Measurements from ENCODE around the gene NAV2.

Gene NAV2

DNA sequence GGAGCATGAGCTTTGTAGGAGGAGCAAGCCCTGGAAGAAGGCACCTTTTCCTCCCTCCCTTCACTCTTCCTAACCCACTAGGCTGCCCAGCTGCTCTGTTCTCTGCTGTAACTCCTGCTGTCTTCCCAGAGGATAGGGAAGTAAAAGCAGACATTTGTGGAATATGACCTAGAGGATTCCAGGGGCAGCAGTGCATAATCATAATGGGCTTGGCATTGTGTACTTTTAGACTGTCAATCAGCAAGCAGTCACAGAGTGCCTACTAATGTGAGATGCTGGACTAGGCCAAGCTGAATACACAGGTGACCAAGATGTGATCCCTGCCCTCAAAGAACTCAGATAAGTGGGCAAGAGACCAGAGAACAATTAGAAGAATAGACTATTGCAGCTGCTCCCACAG, 133.0 kb downstream of the NAV2 start:
- no peak for DNase-seq
- Histone ChIP-seq H3K4me3 (ENCODE audit: control insufficient read depth in 1 of 7, extremely low read depth in 1 of 7, insufficient read depth in 4 of 7, low read depth in 2 of 7, low read length in 6 of 7) (no peak overlapping the region), H3K36me3 (ENCODE audit: control insufficient read depth in 4 of 4, insufficient read depth in 4 of 4, low read length in 3 of 4) (no peaks in the 10 kb centered on the region), H3K9me3 (ENCODE audit: control extremely low read depth in 1 of 5, control insufficient read depth in 4 of 5, insufficient read depth in 2 of 5, low read depth in 1 of 5, low read length in 4 of 5) (no peaks in the 10 kb centered on the region), H3K27ac (ENCODE audit: insufficient read depth in 1 of 2, low read depth in 1 of 2, low read length in 2 of 2, poor library complexity in 1 of 2, severe bottlenecking in 2 of 2) (no peak overlapping the region), H3K27me3 (replicated peaks in 2 of 5; ENCODE audit: control insufficient read depth in 4 of 5, insufficient read depth in 5 of 5, low read length in 4 of 5) (peaks cover 0 to 4% (median 0%) of the 10 kb centered on the region in 5 experiments), H3K4me1 (ENCODE audit: control extremely low read depth in 1 of 4, control insufficient read depth in 4 of 4, insufficient read depth in 4 of 4, low read length in 3 of 4) (no peaks in the 10 kb centered on the region)
- CTCF ChIA-PET: no interaction called here
- POLR2A ChIA-PET: no interaction called here

DNA sequence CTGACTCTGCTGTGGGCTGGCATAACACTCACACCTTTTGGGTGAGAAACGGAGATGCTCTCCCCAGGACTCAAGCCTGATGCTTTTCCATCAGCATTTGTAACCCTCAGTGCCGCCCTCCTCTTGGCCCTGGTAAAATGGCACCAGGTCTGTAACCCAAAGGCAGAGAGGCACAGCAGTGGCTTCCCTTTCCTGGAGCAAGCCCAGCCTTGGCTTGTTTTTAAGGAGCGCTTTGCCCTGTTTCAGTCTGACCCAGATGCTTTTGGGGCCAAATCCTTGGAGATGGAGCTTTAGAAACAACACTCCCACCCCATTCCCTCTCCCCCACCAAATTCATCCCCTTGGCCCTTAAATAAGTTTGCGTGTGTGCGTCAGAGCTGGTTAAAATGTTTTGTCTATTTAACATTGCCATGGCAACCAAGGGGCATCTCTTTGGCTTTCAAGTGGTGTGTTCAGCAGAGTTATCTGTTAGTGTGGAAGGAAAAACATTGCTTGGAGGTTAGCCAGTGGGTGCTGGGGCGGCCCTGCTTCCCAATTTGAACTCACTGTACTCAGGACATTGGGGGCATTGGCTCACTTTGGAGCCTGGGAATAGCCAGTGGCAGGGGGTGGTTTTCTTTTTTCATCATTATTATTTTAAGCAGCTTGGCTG, 134.1 kb downstream of the NAV2 start:
- Histone ChIP-seq H3K36me3 (ENCODE audit: control insufficient read depth in 4 of 4, insufficient read depth in 4 of 4, low read length in 3 of 4) (no peaks in the 10 kb centered on the region), H3K27ac (ENCODE audit: insufficient read depth in 1 of 2, low read depth in 1 of 2, low read length in 2 of 2, poor library complexity in 1 of 2, severe bottlenecking in 2 of 2) (no peak overlapping the region)
- CTCF ChIA-PET: no interaction called here

DNA sequence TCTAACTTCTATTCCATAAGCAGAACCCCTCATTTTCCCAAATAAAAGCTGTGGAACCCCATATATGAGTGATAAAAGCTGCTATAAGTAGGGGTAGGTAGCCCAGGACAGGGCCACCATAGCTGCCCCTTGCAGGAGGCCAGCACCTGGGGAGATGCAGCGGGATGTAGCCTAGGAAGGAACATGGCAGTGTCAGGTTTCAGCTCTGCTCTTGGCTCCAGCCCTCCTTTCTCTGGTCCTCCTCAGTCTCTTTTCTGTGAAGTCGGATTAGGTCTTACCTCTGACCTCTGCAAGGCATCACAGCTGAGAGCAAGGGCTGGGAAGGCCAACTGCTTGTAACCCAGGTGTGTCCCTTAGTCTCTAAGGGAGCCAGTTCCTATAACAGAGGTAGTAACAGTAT, 135.6 kb downstream of the NAV2 start:
- Histone ChIP-seq H3K27ac (ENCODE audit: insufficient read depth in 1 of 2, low read depth in 1 of 2, low read length in 2 of 2, poor library complexity in 1 of 2, severe bottlenecking in 2 of 2) (no peak overlapping the region), H3K4me1 (ENCODE audit: control extremely low read depth in 1 of 4, control insufficient read depth in 4 of 4, insufficient read depth in 4 of 4, low read length in 3 of 4) (no peaks in the 10 kb centered on the region), H3K36me3 (ENCODE audit: control insufficient read depth in 4 of 4, insufficient read depth in 4 of 4, low read length in 3 of 4) (no peaks in the 10 kb centered on the region), H3K9me3 (ENCODE audit: control extremely low read depth in 1 of 5, control insufficient read depth in 4 of 5, insufficient read depth in 2 of 5, low read depth in 1 of 5, low read length in 4 of 5) (peaks cover 0 to 4% (median 0%) of the 10 kb centered on the region in 5 experiments), H3K4me3 (ENCODE audit: control insufficient read depth in 1 of 7, extremely low read depth in 1 of 7, insufficient read depth in 4 of 7, low read depth in 2 of 7, low read length in 6 of 7) (no peak overlapping the region), H3K27me3 (replicated peaks in 2 of 5; ENCODE audit: control insufficient read depth in 4 of 5, insufficient read depth in 5 of 5, low read length in 4 of 5) (peaks cover 0 to 2% (median 0%) of the 10 kb centered on the region in 5 experiments)
- ChIA-PET POLR2A (no interaction called here), CTCF (no interaction called here)
- WGBS (ENCODE audit: insufficient coverage): 100% methylated on average over 2 of the region's 2 CpGs
- no peak for DNase-seq

More for the DNA sequence above, 134.1 kb downstream of the NAV2 start:
- Histone ChIP-seq H3K4me3 (ENCODE audit: control insufficient read depth in 1 of 7, extremely low read depth in 1 of 7, insufficient read depth in 4 of 7, low read depth in 2 of 7, low read length in 6 of 7) (no peak overlapping the region), H3K4me1 (ENCODE audit: control extremely low read depth in 1 of 4, control insufficient read depth in 4 of 4, insufficient read depth in 4 of 4, low read length in 3 of 4) (no peaks in the 10 kb centered on the region), H3K27me3 (replicated peaks in 2 of 5; ENCODE audit: control insufficient read depth in 4 of 5, insufficient read depth in 5 of 5, low read length in 4 of 5) (peaks cover 0 to 4% (median 0%) of the 10 kb centered on the region in 5 experiments), H3K9me3 (ENCODE audit: control extremely low read depth in 1 of 5, control insufficient read depth in 4 of 5, insufficient read depth in 2 of 5, low read depth in 1 of 5, low read length in 4 of 5) (peaks cover 0 to 2% (median 0%) of the 10 kb centered on the region in 5 experiments)
- WGBS (ENCODE audit: insufficient coverage): 93% methylated on average over 3 of the region's 6 CpGs
- peak in 1 of 3 donors; percentile 12 for DNase-seq
- POLR2A ChIA-PET: interaction anchor here (0.6 kb wide), 1 partner anchor 17 kb away, joined by 3 read pairs; no protein-coding TSS in a partner anchor

DNA sequence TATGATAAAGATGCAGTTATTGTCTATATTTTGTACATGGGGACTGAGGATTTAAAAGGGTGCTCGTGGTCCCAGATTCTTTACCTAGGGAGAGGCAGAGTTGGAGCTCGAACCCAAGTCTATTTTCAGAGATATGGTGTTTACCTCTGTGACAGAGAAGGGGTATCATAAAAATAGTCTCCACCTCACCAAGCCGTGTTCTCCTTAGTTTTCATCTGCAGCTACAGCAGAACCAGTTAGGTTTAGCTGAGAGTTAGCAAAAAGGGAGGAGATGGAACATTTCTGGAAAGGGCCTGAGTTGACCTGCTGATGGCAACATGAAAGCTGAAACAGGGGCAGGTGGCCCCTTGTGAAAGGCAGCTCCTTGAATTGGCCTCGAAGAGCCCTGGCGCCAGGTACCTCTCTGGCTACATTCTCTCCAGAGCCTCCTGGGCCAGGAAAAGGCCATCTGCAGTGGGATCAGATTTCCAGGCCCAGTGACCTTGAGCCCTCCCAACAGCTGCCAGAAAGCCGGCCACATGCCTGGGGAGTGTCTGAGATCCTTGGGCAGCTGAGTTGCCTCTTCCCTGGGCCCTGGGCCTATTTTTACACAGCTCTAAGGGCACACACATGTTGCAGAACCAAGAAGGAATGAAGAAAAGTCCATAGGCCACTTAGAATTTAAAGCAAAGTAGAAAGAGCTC, 136.6 kb downstream of the NAV2 start:
- no peak overlapping the region for H3K27ac ChIP-seq (ENCODE audit: insufficient read depth in 1 of 2, low read depth in 1 of 2, low read length in 2 of 2, poor library complexity in 1 of 2, severe bottlenecking in 2 of 2)
- CTCF ChIA-PET: no interaction called here
- no peaks in the 10 kb centered on the region for H3K36me3 ChIP-seq (ENCODE audit: control insufficient read depth in 4 of 4, insufficient read depth in 4 of 4, low read length in 3 of 4)
- no peak for DNase-seq
- H3K27me3 ChIP-seq (replicated peaks in 2 of 5; ENCODE audit: control insufficient read depth in 4 of 5, insufficient read depth in 5 of 5, low read length in 4 of 5): peaks cover 0 to 4% (median 0%) of the 10 kb centered on the region in 5 experiments
- H3K4me1 ChIP-seq (ENCODE audit: control extremely low read depth in 1 of 4, control insufficient read depth in 4 of 4, insufficient read depth in 4 of 4, low read length in 3 of 4): peaks cover 0 to 6% (median 2%) of the 10 kb centered on the region in 4 experiments
- POLR2A ChIA-PET: no interaction called here
- no peak overlapping the region for H3K4me3 ChIP-seq (ENCODE audit: control insufficient read depth in 1 of 7, extremely low read depth in 1 of 7, insufficient read depth in 4 of 7, low read depth in 2 of 7, low read length in 6 of 7)
- H3K9me3 ChIP-seq (ENCODE audit: control extremely low read depth in 1 of 5, control insufficient read depth in 4 of 5, insufficient read depth in 2 of 5, low read depth in 1 of 5, low read length in 4 of 5): peaks cover 0 to 4% (median 0%) of the 10 kb centered on the region in 5 experiments
- 93% methylated on average over 3 of the region's 6 CpGs for WGBS (ENCODE audit: insufficient coverage)

DNA sequence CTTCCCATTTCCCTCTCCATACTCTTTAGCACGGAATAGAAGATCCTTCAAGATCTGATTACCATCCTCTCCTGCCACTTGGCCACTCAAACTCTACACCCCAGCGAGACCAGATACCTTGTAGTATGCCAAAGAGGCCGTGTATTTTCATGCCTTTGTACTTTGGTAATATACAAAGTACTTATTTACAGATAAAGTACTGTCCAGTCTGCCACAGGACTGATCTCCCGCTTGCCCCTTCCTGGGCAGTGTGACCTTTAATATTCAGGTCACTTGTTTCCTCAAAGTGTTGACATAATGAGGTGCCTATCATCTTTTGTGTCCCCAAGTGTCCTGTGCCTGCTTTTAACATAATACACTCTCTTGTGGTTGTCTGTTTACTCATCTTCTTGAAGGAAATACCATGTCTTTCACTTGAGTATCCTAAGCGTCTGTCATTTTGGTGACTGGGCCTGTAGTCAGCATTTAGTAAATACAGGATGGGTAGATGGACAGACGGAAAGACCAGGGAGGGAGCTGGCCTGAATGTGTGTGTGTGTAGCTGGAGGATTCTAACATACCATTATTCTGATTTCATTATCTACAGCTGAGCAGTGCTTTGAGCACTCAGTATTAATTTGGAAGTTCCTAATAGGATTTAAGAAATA, 137.4 kb downstream of the NAV2 start:
- Histone ChIP-seq H3K27ac (ENCODE audit: insufficient read depth in 1 of 2, low read depth in 1 of 2, low read length in 2 of 2, poor library complexity in 1 of 2, severe bottlenecking in 2 of 2) (no peak overlapping the region), H3K27me3 (replicated peaks in 2 of 5; ENCODE audit: control insufficient read depth in 4 of 5, insufficient read depth in 5 of 5, low read length in 4 of 5) (peaks cover 0 to 4% (median 0%) of the 10 kb centered on the region in 5 experiments), H3K4me1 (ENCODE audit: control extremely low read depth in 1 of 4, control insufficient read depth in 4 of 4, insufficient read depth in 4 of 4, low read length in 3 of 4) (peaks cover 0 to 7% (median 2%) of the 10 kb centered on the region in 4 experiments), H3K4me3 (ENCODE audit: control insufficient read depth in 1 of 7, extremely low read depth in 1 of 7, insufficient read depth in 4 of 7, low read depth in 2 of 7, low read length in 6 of 7) (no peak overlapping the region), H3K36me3 (ENCODE audit: control insufficient read depth in 4 of 4, insufficient read depth in 4 of 4, low read length in 3 of 4) (no peaks in the 10 kb centered on the region), H3K9me3 (ENCODE audit: control extremely low read depth in 1 of 5, control insufficient read depth in 4 of 5, insufficient read depth in 2 of 5, low read depth in 1 of 5, low read length in 4 of 5) (peaks cover 0 to 4% (median 0%) of the 10 kb centered on the region in 5 experiments)
- DNase-seq: no peak
- POLR2A ChIA-PET: no interaction called here
- WGBS (ENCODE audit: insufficient coverage): 100% methylated on average over 1 of the region's 6 CpGs
- CTCF ChIA-PET: no interaction called here

DNA sequence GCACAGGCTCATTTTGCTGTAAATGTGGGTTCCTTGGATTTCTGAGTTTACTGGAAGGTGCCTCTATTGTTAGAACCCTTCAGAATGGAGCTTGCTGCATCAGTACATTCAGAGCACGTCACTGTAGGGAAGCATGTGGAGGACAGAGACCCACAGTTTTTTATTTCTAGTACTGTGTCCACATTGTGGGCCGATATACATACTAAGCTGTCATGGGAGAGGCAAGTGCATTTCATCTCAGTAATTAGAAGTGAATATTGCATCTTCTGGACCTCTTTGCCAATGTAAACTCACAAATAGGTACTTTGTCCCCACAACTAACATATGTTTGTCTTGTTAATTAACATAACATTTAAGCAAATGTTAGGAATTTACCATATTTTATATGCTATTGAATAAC, 139.7 kb downstream of the NAV2 start:
- Histone ChIP-seq H3K4me3 (ENCODE audit: control insufficient read depth in 1 of 7, extremely low read depth in 1 of 7, insufficient read depth in 4 of 7, low read depth in 2 of 7, low read length in 6 of 7) (no peak overlapping the region), H3K27ac (ENCODE audit: insufficient read depth in 1 of 2, low read depth in 1 of 2, low read length in 2 of 2, poor library complexity in 1 of 2, severe bottlenecking in 2 of 2) (no peak overlapping the region), H3K27me3 (replicated peaks in 2 of 5; ENCODE audit: control insufficient read depth in 4 of 5, insufficient read depth in 5 of 5, low read length in 4 of 5) (peaks cover 0 to 4% (median 0%) of the 10 kb centered on the region in 5 experiments), H3K36me3 (ENCODE audit: control insufficient read depth in 4 of 4, insufficient read depth in 4 of 4, low read length in 3 of 4) (no peaks in the 10 kb centered on the region), H3K4me1 (ENCODE audit: control extremely low read depth in 1 of 4, control insufficient read depth in 4 of 4, insufficient read depth in 4 of 4, low read length in 3 of 4) (peaks cover 0 to 7% (median 2%) of the 10 kb centered on the region in 4 experiments), H3K9me3 (ENCODE audit: control extremely low read depth in 1 of 5, control insufficient read depth in 4 of 5, insufficient read depth in 2 of 5, low read depth in 1 of 5, low read length in 4 of 5) (peaks cover 0 to 4% (median 0%) of the 10 kb centered on the region in 5 experiments)
- DNase-seq: no peak
- WGBS (ENCODE audit: insufficient coverage): 86% methylated on average over 2 of the region's 2 CpGs
- ChIA-PET POLR2A (no interaction called here), CTCF (no interaction called here)

DNA sequence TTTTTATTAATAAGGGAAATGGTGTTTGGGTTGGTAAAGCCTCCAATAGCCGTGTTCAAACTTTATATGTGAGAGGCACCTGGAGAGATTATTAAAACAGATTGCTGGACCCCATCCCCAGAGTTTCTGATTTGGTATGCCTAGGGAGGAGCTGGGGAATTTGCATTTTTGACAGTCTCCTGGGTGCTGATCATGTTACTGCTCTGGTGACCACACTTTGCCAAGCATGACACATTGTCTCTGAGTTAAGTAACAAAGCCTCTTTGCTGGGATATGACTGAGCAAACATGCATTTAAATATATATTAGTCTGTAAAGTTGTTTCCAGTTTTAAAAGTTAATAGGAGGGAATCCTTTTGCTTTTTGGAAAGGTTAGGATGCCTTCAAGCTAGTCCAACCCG, 140.4 kb downstream of the NAV2 start:
- H3K9me3 ChIP-seq (ENCODE audit: control extremely low read depth in 1 of 5, control insufficient read depth in 4 of 5, insufficient read depth in 2 of 5, low read depth in 1 of 5, low read length in 4 of 5): peaks cover 0 to 4% (median 0%) of the 10 kb centered on the region in 5 experiments
- POLR2A ChIA-PET: interaction anchor here (0.6 kb wide), 1 partner anchor 10 kb away, joined by 4 read pairs; no protein-coding TSS in a partner anchor
- no peaks in the 10 kb centered on the region for H3K36me3 ChIP-seq (ENCODE audit: control insufficient read depth in 4 of 4, insufficient read depth in 4 of 4, low read length in 3 of 4)
- no peak overlapping the region for H3K27ac ChIP-seq (ENCODE audit: insufficient read depth in 1 of 2, low read depth in 1 of 2, low read length in 2 of 2, poor library complexity in 1 of 2, severe bottlenecking in 2 of 2)
- WGBS (ENCODE audit: insufficient coverage): 88% methylated on average over 1 of the region's 2 CpGs
- no peak overlapping the region for H3K4me3 ChIP-seq (ENCODE audit: control insufficient read depth in 1 of 7, extremely low read depth in 1 of 7, insufficient read depth in 4 of 7, low read depth in 2 of 7, low read length in 6 of 7)
- CTCF ChIA-PET: no interaction called here
- DNase-seq: no peak
- peaks cover 0 to 3% (median 0%) of the 10 kb centered on the region in 5 experiments for H3K27me3 ChIP-seq (replicated peaks in 2 of 5; ENCODE audit: control insufficient read depth in 4 of 5, insufficient read depth in 5 of 5, low read length in 4 of 5)
- peaks cover 0 to 7% (median 2%) of the 10 kb centered on the region in 4 experiments for H3K4me1 ChIP-seq (ENCODE audit: control extremely low read depth in 1 of 4, control insufficient read depth in 4 of 4, insufficient read depth in 4 of 4, low read length in 3 of 4)
